Left ventricle myocardium inferior (tissue), 1 donor: ENCODE results near the gene DPP10. TPM values are rescaled to one million over a fixed set of nuclear protein-coding genes. Genes with fewer than 3 reads are reported as not detected.

ENCODE experiments used
- DNase-seq: peaks from one replicate; pipeline ENCODE4 v3.0.0-alpha.2; 2020
- H3K27ac ChIP-seq: fragments of 200-600 bp; replicated peaks from 2 replicates; pipeline ENCODE4 v1.8.0; 2021
- H3K27me3 ChIP-seq: fragments of 200-600 bp; 2 replicates; pipeline ENCODE4 v1.8.0; 2021; ENCODE audit warnings: low read depth
- H3K36me3 ChIP-seq: fragments of 200-600 bp; 2 replicates; pipeline ENCODE4 v1.8.0; 2021
- H3K4me1 ChIP-seq: fragments of 200-600 bp; 2 replicates; pipeline ENCODE4 v1.8.0; 2021
- H3K4me3 ChIP-seq: fragments of 200-600 bp; 2 replicates; pipeline ENCODE4 v1.8.0; 2021; ENCODE audit warnings: mild to moderate bottlenecking, moderate library complexity
- H3K9me3 ChIP-seq: fragments of 200-600 bp; replicated peaks from 2 replicates; pipeline ENCODE4 v1.8.0; 2021
- CTCF ChIP-seq: fragments of 200-600 bp; IDR thresholded peaks from 2 replicates; pipeline ENCODE4 v1.8.0; 2021; ENCODE audit warnings: antibody characterized with exemption, mild to moderate bottlenecking, borderline replicate concordance
- intact Hi-C: fragments of 100-400 bp; cut with micrococcal nuclease; formaldehyde crosslinking; loops from one replicate; pipeline ENCODE4 v1.11.0; 2022
- total RNA-seq: library from RNA; stranded (reverse); fragmentation: NEBNext Ultra II Directional; extraction: Animal tissue kit (Norgen Biotek cat#: 25700); gene quantifications from one replicate; pipeline ENCODE4 v1.2.1, GENCODE V29; 2021
- donor health status: DM: no; HTN: yes; CAD: no; lungs with severe emphysema.

The DPP10 gene
- total RNA-seq, 1 donor from 2014 or later = 0.16 TPM

GRCh38 chr2:115654362-115654761 lies 1211.9 kb downstream of the DPP10 start:
- DNase-seq = no peak
- H3K27me3 ChIP-seq = no peaks in the 10 kb centered on the region
- H3K36me3 ChIP-seq = no peaks in the 10 kb centered on the region
- H3K9me3 ChIP-seq = no peaks in the 10 kb centered on the region
- no peak overlapping the region for H3K4me3 ChIP-seq
- intact Hi-C loops = no loop called here
- H3K4me1 ChIP-seq = no peaks in the 10 kb centered on the region
- no peak for TF ChIP-seq CTCF
- no peak overlapping the region for H3K27ac ChIP-seq

DNA sequence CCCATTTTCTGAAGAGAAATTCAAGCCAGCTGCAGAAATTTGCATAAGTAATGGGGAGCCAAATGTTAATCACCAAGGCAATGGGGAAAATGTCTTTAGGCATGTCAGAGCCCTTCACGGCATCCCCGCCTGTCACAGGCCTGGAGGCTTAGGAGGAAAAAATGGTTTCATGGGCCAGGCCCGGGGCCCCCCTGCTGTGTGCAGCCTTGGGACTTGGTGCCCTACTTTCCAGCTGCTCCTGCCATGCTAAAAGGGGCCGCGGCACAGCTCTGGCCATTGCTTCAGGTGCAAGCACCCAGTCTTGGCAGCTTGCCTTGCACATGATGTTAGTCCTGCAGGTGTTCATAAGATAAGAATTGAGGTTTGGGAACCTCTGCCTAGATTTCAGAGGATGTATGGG lies 1235.7 kb downstream of the DPP10 start:
- no peak overlapping the region for H3K4me3 ChIP-seq
- H3K9me3 ChIP-seq = peaks cover 39% of the 10 kb centered on the region
- no peaks in the 10 kb centered on the region for H3K4me1 ChIP-seq
- DNase-seq = no peak
- TF ChIP-seq CTCF = no peak
- no peaks in the 10 kb centered on the region for H3K36me3 ChIP-seq
- intact Hi-C loops = no loop called here
- no peaks in the 10 kb centered on the region for H3K27me3 ChIP-seq
- H3K27ac ChIP-seq = no peak overlapping the region

GRCh38 chr2:115684345-115684744 lies 1241.9 kb downstream of the DPP10 start:
- intact Hi-C loops = no loop called here
- H3K27me3 ChIP-seq = no peaks in the 10 kb centered on the region

DNA sequence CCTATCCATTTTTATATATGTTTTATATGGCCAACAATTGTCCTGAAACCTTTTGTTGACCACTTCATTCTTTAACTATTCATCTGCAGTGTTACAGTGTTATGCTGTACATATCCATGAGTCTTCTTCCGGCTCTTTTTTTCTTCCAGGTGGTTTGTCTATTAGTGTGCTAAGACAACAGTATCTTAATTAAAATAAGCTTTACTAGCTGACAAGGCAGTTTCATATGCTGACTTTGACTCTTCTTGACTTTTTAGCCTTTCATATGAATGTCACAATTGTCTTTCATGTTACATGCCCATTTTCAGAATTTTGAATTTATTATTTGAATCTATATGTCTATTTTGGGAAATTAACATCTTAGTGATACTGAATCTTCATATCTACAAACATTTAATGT lies 1249.0 kb downstream of the DPP10 start:
- no peak for DNase-seq
- no peak overlapping the region for H3K27ac ChIP-seq
- no peaks in the 10 kb centered on the region for H3K27me3 ChIP-seq
- no peak overlapping the region for H3K4me3 ChIP-seq
- no peaks in the 10 kb centered on the region for H3K36me3 ChIP-seq
- H3K4me1 ChIP-seq = no peaks in the 10 kb centered on the region
- no peak for TF ChIP-seq CTCF
- intact Hi-C loops = no loop called here
- peaks cover 3% of the 10 kb centered on the region for H3K9me3 ChIP-seq

More at GRCh38 chr2:115684345-115684744, 1241.9 kb downstream of the DPP10 start:
- Histone ChIP-seq H3K27ac (no peak overlapping the region), H3K36me3 (no peaks in the 10 kb centered on the region), H3K4me3 (no peak overlapping the region), H3K4me1 (no peaks in the 10 kb centered on the region), H3K9me3 (peaks cover 13% of the 10 kb centered on the region)
- no peak for TF ChIP-seq CTCF
- DNase-seq = no peak

- H3K27me3 ChIP-seq = no peaks in the 10 kb centered on the region
- H3K4me3 ChIP-seq = no peak overlapping the region
- H3K27ac ChIP-seq = no peak overlapping the region
- no peaks in the 10 kb centered on the region for H3K36me3 ChIP-seq
- H3K4me1 ChIP-seq = no peaks in the 10 kb centered on the region
- no peak for TF ChIP-seq CTCF
- intact Hi-C loops = no loop called here
- H3K9me3 ChIP-seq = peaks cover 7% of the 10 kb centered on the region
- DNase-seq = no peak
Observed at GRCh38 chr2:115694651-115695050, 1252.2 kb downstream of the DPP10 start.

DNA sequence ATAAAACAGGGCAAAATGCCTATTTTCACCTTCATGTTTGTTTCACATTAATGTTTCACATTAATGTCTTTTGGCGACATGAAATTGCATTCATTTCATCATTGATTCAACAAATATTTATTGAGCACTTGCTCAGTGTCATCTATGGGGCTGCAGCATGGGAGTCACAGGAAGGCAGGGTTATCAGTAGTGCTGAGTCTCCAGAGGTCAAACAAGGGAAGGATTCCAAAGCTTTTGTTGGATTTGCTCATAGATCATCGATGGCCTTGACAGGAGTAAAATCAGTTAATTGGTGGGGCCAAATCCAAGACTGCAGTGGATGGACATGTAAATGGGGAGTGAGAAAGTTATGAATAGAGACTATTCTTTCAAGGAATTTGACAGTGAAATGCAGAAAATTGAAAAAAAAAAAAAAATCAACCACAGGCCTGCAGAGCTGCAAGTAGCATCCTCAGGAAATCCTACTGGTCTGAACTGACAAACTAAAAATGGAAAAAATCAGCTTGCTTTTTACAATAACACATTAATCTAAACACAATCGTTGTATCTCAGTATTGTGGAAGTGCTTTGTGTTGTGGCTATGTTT lies 1290.8 kb downstream of the DPP10 start:
- TF ChIP-seq CTCF = no peak
- intact Hi-C loops = no loop called here
- Histone ChIP-seq H3K27me3 (no peaks in the 10 kb centered on the region), H3K36me3 (no peaks in the 10 kb centered on the region), H3K27ac (no peak overlapping the region), H3K4me3 (no peak overlapping the region), H3K4me1 (no peaks in the 10 kb centered on the region), H3K9me3 (no peaks in the 10 kb centered on the region)
- DNase-seq = no peak
